ENCODE results near the gene NPHP3.

- TF ChIP-seq EP300 (IDR thresholded peaks at IDR 0.05) (no peak), CTCF (IDR thresholded peaks at IDR 0.05) (no peak), POLR2A (IDR thresholded peaks at IDR 0.05) (no peak), POLR2AphosphoS5 (IDR thresholded peaks at IDR 0.05) (no peak)
These were observed 13.4 kb upstream of the NPHP3 start for GRCh38 chr3:132735589-132735988.
